H9 (cell line): ENCODE results near the gene PTOV1. TPM values are rescaled to one million over a fixed set of nuclear protein-coding genes. Genes with fewer than 3 reads are reported as not detected.

Experiments used
- DNase-seq: peaks from one replicate; pipeline ENCODE4 v3.0.0-alpha.2; 2017
- H2AFZ ChIP-seq: one replicate; pipeline ENCODE4 v1.6.1; 2013; ENCODE audit warnings: mild to moderate bottlenecking, low read length, control low read depth, moderate library complexity
- H2AK5ac ChIP-seq: 2 replicates; pipeline ENCODE4 v1.6.1; 2013; ENCODE audit warnings: low read length, control low read depth, mixed read lengths; ENCODE audit not compliant: insufficient read length
- H2BK120ac ChIP-seq: one replicate; pipeline ENCODE4 v1.6.1; 2013; ENCODE audit warnings: low read depth, mild to moderate bottlenecking, low read length, control low read depth, inconsistent platforms; ENCODE audit not compliant: poor library complexity, severe bottlenecking
- H2BK12ac ChIP-seq: 2 replicates; pipeline ENCODE4 v1.6.1; 2013; ENCODE audit warnings: low read length, control low read depth, mixed read lengths, low read depth; ENCODE audit not compliant: insufficient read length
- H2BK15ac ChIP-seq: 2 replicates; pipeline ENCODE4 v1.6.1; 2013; ENCODE audit warnings: low read depth, low read length, control low read depth
- H2BK20ac ChIP-seq: one replicate; pipeline ENCODE4 v1.6.1; 2013; ENCODE audit warnings: low read depth, mild to moderate bottlenecking, low read length, control low read depth, inconsistent platforms; ENCODE audit not compliant: poor library complexity, severe bottlenecking
- H2BK5ac ChIP-seq: 2 replicates; pipeline ENCODE4 v1.6.1; 2013; ENCODE audit warnings: low read length, control low read depth, mixed read lengths; ENCODE audit not compliant: insufficient read length
- H3K14ac ChIP-seq: 2 replicates; pipeline ENCODE4 v1.6.1; 2013; ENCODE audit warnings: low read length, control low read depth; ENCODE audit not compliant: insufficient read depth
- H3K18ac ChIP-seq: 2 replicates; pipeline ENCODE4 v1.6.1; 2013; ENCODE audit warnings: low read depth, mild to moderate bottlenecking, mixed read lengths, low read length, control low read depth; ENCODE audit not compliant: insufficient read length
- H3K23ac ChIP-seq: 2 replicates; pipeline ENCODE4 v1.6.1; 2013; ENCODE audit warnings: low read length, control low read depth, mixed read lengths, low read depth; ENCODE audit not compliant: insufficient read length
- H3K23me2 ChIP-seq: 2 replicates; pipeline ENCODE4 v1.6.1; 2013; ENCODE audit warnings: low read depth, mild to moderate bottlenecking, mixed read lengths, low read length, control low read depth; ENCODE audit not compliant: insufficient read length, poor library complexity, severe bottlenecking
- H3K27ac ChIP-seq: 2 replicates; pipeline ENCODE4 v1.5.1; 2013; ENCODE audit warnings: low read length, control low read depth, mixed read lengths, low read depth; ENCODE audit not compliant: insufficient read length
- H3K27me3 ChIP-seq: 2 replicates; pipeline ENCODE4 v1.6.1; 2013; ENCODE audit warnings: low read length, control low read depth, inconsistent platforms; ENCODE audit not compliant: insufficient read depth
- H3K4ac ChIP-seq: 2 replicates; pipeline ENCODE4 v1.6.1; 2013; ENCODE audit warnings: low read depth, mild to moderate bottlenecking, control low read depth, inconsistent platforms, low read length, moderate library complexity
- H3K4me1 ChIP-seq: 2 replicates; pipeline ENCODE4 v1.6.1; 2013; ENCODE audit warnings: low read length, control low read depth, inconsistent platforms; ENCODE audit not compliant: insufficient read depth
- H3K4me2 ChIP-seq: 2 replicates; pipeline ENCODE4 v1.6.1; 2013; ENCODE audit warnings: low read length, control low read depth, mixed read lengths; ENCODE audit not compliant: insufficient read length, insufficient read depth
- H3K56ac ChIP-seq: 2 replicates; pipeline ENCODE4 v1.6.1; 2013; ENCODE audit warnings: low read depth, mild to moderate bottlenecking, mixed read lengths, low read length, control low read depth; ENCODE audit not compliant: insufficient read length
- H3K79me1 ChIP-seq: 2 replicates; pipeline ENCODE4 v1.6.1; 2013; ENCODE audit warnings: low read depth, mild to moderate bottlenecking, moderate library complexity, low read length, control low read depth, inconsistent platforms; ENCODE audit not compliant: insufficient read depth, poor library complexity, severe bottlenecking
- H3K79me2 ChIP-seq: 2 replicates; pipeline ENCODE4 v1.6.1; 2013; ENCODE audit warnings: low read length, control low read depth, inconsistent platforms; ENCODE audit not compliant: insufficient read depth
- H3K9ac ChIP-seq: 2 replicates; pipeline ENCODE4 v1.6.1; 2013; ENCODE audit warnings: low read length, control low read depth, mixed read lengths; ENCODE audit not compliant: insufficient read length; ENCODE audit errors: extremely low read depth
- H3K9me3 ChIP-seq: one replicate; pipeline ENCODE4 v1.6.1; 2013; ENCODE audit warnings: low read depth, low read length, inconsistent platforms; ENCODE audit not compliant: control insufficient read depth
- H3T11ph ChIP-seq: one replicate; pipeline ENCODE4 v1.6.1; 2013; ENCODE audit warnings: mild to moderate bottlenecking, low read length, control low read depth, inconsistent platforms
- H4K20me1 ChIP-seq: one replicate; pipeline ENCODE4 v1.6.1; 2013; ENCODE audit not compliant: control insufficient read depth, insufficient read length, insufficient read depth
- H4K5ac ChIP-seq: 2 replicates; pipeline ENCODE4 v1.6.1; 2013; ENCODE audit warnings: low read depth, mild to moderate bottlenecking, mixed read lengths, low read length, control low read depth; ENCODE audit not compliant: insufficient read length
- H4K8ac ChIP-seq: replicated peaks from 2 replicates; pipeline ENCODE4 v1.6.1; 2013; ENCODE audit warnings: low read length, control low read depth, mixed read lengths, low read depth; ENCODE audit not compliant: insufficient read length
- H4K91ac ChIP-seq: 2 replicates; pipeline ENCODE4 v1.6.1; 2013; ENCODE audit warnings: low read depth, mild to moderate bottlenecking, moderate library complexity, mixed read lengths, low read length, control low read depth; ENCODE audit not compliant: insufficient read length
- H3K27ac Mint-ChIP-seq, 3 experiments: 2 replicates in 2 of 3; 3 replicates in 1 of 3; pipeline ENCODE4 v1.8.0; 2020 to 2021; ENCODE audit warnings: mixed read lengths in 3 of 3, mild to moderate bottlenecking in 1 of 3, moderate library complexity in 1 of 3
- H3K27me3 Mint-ChIP-seq: 2 replicates; pipeline ENCODE4 v1.8.0; 2021; ENCODE audit warnings: low read depth, mild to moderate bottlenecking, moderate library complexity, mixed read lengths
- H3K36me3 Mint-ChIP-seq, 3 experiments: 2 replicates in 2 of 3; 3 replicates in 1 of 3; pipeline ENCODE4 v1.8.0; 2020 to 2021; ENCODE audit warnings: low read depth in 3 of 3, mixed read lengths in 3 of 3; ENCODE audit not compliant: insufficient read depth in 1 of 3
- H3K4me1 Mint-ChIP-seq, 2 experiments: 2 replicates each; pipeline ENCODE4 v1.8.0; 2020; ENCODE audit warnings: mixed read lengths in 2 of 2
- H3K4me3 Mint-ChIP-seq, 2 experiments: 2 replicates in 1 of 2; 3 replicates in 1 of 2; pipeline ENCODE4 v1.8.0; 2020 to 2021; ENCODE audit warnings: mild to moderate bottlenecking in 2 of 2, mixed read lengths in 2 of 2, moderate library complexity in 1 of 2
- H3K9me3 Mint-ChIP-seq, 2 experiments: 2 replicates in 1 of 2; 3 replicates in 1 of 2; pipeline ENCODE4 v1.8.0; 2020; ENCODE audit warnings: mild to moderate bottlenecking in 2 of 2, mixed read lengths in 2 of 2, moderate library complexity in 1 of 2
- CTCF ChIP-seq: fragments of 200-600 bp; sonication (generic); conservative IDR thresholded peaks from 3 replicates; pipeline ENCODE4 v1.8.0; 2021; ENCODE audit warnings: antibody characterized with exemption, mild to moderate bottlenecking
- WGBS: extraction: QIAGEN DNeasy Blood & Tissue Kit; methylation state at CpG from one replicate; pipeline ENCODE4 v1.1.7; 2013; ENCODE audit warnings: missing lambda C conversion rate, low lambda C conversion rate, mixed read lengths; ENCODE audit not compliant: insufficient read length; ENCODE audit errors: extremely low coverage; 5-methylcytosine and 5-hydroxymethylcytosine counted together
- total RNA-seq: library from RNA; stranded (reverse); gene quantifications from 2 replicates; pipeline ENCODE4 v1.2.1, GENCODE V29; 2021

PTOV1 gene
- total RNA-seq, 1 experiment from 2014 or later: 309 TPM

GRCh38 chr19:49863935-49864320 is 13.0 kb downstream of the PTOV1 start:
- H3T11ph ChIP-seq: no peak overlapping the region
- H3K79me2 ChIP-seq: no peaks in the 10 kb centered on the region; the same call in 1 of the 2 replicates
- peaks cover 0 to 4% of the 10 kb centered on the region in 2 experiments; a peak in 1 of 5 replicates for H3K9me3 Mint-ChIP-seq
- H2BK15ac ChIP-seq: no peak overlapping the region
- no peak overlapping the region; a peak in 1 of 7 replicates for H3K27ac Mint-ChIP-seq
- no peak overlapping the region for H2AK5ac ChIP-seq
- no peak overlapping the region for H4K91ac ChIP-seq
- no peak overlapping the region for H3K23ac ChIP-seq
- peaks cover 8% of the 10 kb centered on the region for H3K23me2 ChIP-seq
- H3K27me3 ChIP-seq: no peaks in the 10 kb centered on the region
- H3K36me3 Mint-ChIP-seq: peaks cover 28 to 64% (median 48%) of the 10 kb centered on the region in 3 experiments
- peaks cover 5% of the 10 kb centered on the region for H3K79me1 ChIP-seq
- TF ChIP-seq CTCF: no peak
- no CpG with 5 or more reads among the region's 17 CpGs for WGBS
- H3K27ac ChIP-seq: no peak overlapping the region
- peaks cover 23 to 42% of the 10 kb centered on the region in 2 experiments for H3K4me1 Mint-ChIP-seq
- no peak overlapping the region for H4K8ac ChIP-seq
- no peak overlapping the region for H2BK12ac ChIP-seq
- H3K27me3 Mint-ChIP-seq: peaks cover 1% of the 10 kb centered on the region
- H3K4me2 ChIP-seq: no peak overlapping the region
- H3K14ac ChIP-seq: no peak overlapping the region
- no peaks in the 10 kb centered on the region for H3K4me1 ChIP-seq
- no peak overlapping the region for H2BK5ac ChIP-seq
- no peaks in the 10 kb centered on the region for H4K20me1 ChIP-seq
- no peak overlapping the region for H3K56ac ChIP-seq
- H3K9ac ChIP-seq: no peak overlapping the region
- no peak overlapping the region for H3K18ac ChIP-seq
- no peak overlapping the region for H2AFZ ChIP-seq
- DNase-seq: no peak
- H3K9me3 ChIP-seq: no peaks in the 10 kb centered on the region
- H2BK120ac ChIP-seq: no peak overlapping the region
- no peak overlapping the region for H4K5ac ChIP-seq
- H3K4ac ChIP-seq: no peak overlapping the region
- peak overlapping the region in 1 of 2 experiments; percentile 12; a peak in 2 of 5 replicates for H3K4me3 Mint-ChIP-seq
- H2BK20ac ChIP-seq: no peak overlapping the region
